Measurements from ENCODE around the gene LCOR. TPM values are rescaled to one million over a fixed set of nuclear protein-coding genes. Genes with fewer than 3 reads are reported as not detected.

The LCOR gene
- total RNA-seq, 4 donors from 2014 or later, result 19.8 to 25.1 (median 21.7) TPM

- H3K27ac ChIP-seq, result peak overlapping the region in 1 of 4 donors; percentile 2
Measured at GRCh38 chr10:96996275-96996965, 164.3 kb downstream of the LCOR start.

GRCh38 chr10:96998329-96998888 lies 166.3 kb downstream of the LCOR start:
- no peak overlapping the region for H3K4me3 ChIP-seq
- no peak overlapping the region for H3K27ac ChIP-seq
- DNase-seq (ENCODE audit: low spot score in 2 of 2), result no peak
- no peak for TF ChIP-seq CTCF (IDR thresholded peaks at IDR 0.05)
- no peak for TF ChIP-seq EP300 (IDR thresholded peaks at IDR 0.05)
- no peak for TF ChIP-seq POLR2A (IDR thresholded peaks at IDR 0.05)
- H3K27me3 ChIP-seq, result no peaks in the 10 kb centered on the region
- no peaks in the 10 kb centered on the region for H3K36me3 ChIP-seq
- no peaks in the 10 kb centered on the region for H3K9me3 ChIP-seq
- peaks cover 0 to 11% (median 0%) of the 10 kb centered on the region in 4 donors for H3K4me1 ChIP-seq
- 79% methylated on average over 14 of the region's 14 CpGs for WGBS, 2 donors

More at GRCh38 chr10:96996275-96996965, 164.3 kb downstream of the LCOR start:
- no peaks in the 10 kb centered on the region for H3K27me3 ChIP-seq
- H3K4me1 ChIP-seq, result peaks cover 0 to 11% (median 1%) of the 10 kb centered on the region in 4 donors
- no peak overlapping the region for H3K4me3 ChIP-seq
- no peaks in the 10 kb centered on the region for H3K36me3 ChIP-seq
- no peaks in the 10 kb centered on the region for H3K9me3 ChIP-seq
- no peak for DNase-seq (ENCODE audit: low spot score in 2 of 2)
- TF ChIP-seq POLR2A (IDR thresholded peaks at IDR 0.05) (no peak), CTCF (IDR thresholded peaks at IDR 0.05) (no peak), EP300 (IDR thresholded peaks at IDR 0.05) (no peak)
- 70 to 78% methylated on average over 6 of the region's 6 CpGs for WGBS, 2 donors

GRCh38 chr10:96999337-96999736 lies 167.2 kb downstream of the LCOR start:
- DNase-seq (ENCODE audit: low spot score in 2 of 2), result no peak
- H3K36me3 ChIP-seq, result no peaks in the 10 kb centered on the region
- no peaks in the 10 kb centered on the region for H3K27me3 ChIP-seq
- WGBS, 2 donors, result 93 to 95% methylated on average over 4 of the region's 4 CpGs
- H3K27ac ChIP-seq, result no peak overlapping the region
- TF ChIP-seq CTCF (IDR thresholded peaks at IDR 0.05) (no peak), EP300 (IDR thresholded peaks at IDR 0.05) (no peak), POLR2A (IDR thresholded peaks at IDR 0.05) (no peak)
- peaks cover 0 to 11% (median 0%) of the 10 kb centered on the region in 4 donors for H3K4me1 ChIP-seq
- no peaks in the 10 kb centered on the region for H3K9me3 ChIP-seq
- H3K4me3 ChIP-seq, result no peak overlapping the region

GRCh38 chr10:96999987-97000386 lies 167.9 kb downstream of the LCOR start:
- WGBS, 2 donors, result 71 to 92% methylated on average over 2 to 3 of the region's 4 CpGs
- H3K27me3 ChIP-seq, result no peaks in the 10 kb centered on the region
- DNase-seq (ENCODE audit: low spot score in 2 of 2), result no peak
- no peak overlapping the region for H3K27ac ChIP-seq
- H3K4me3 ChIP-seq, result no peak overlapping the region
- H3K9me3 ChIP-seq, result no peaks in the 10 kb centered on the region
- TF ChIP-seq POLR2A (IDR thresholded peaks at IDR 0.05) (no peak), EP300 (IDR thresholded peaks at IDR 0.05) (no peak), CTCF (IDR thresholded peaks at IDR 0.05) (no peak)
- H3K4me1 ChIP-seq, result peaks cover 0 to 11% (median 0%) of the 10 kb centered on the region in 4 donors
- H3K36me3 ChIP-seq, result no peaks in the 10 kb centered on the region

GRCh38 chr10:97000487-97001182 lies 168.5 kb downstream of the LCOR start:
- H3K36me3 ChIP-seq, result no peaks in the 10 kb centered on the region
- H3K27ac ChIP-seq, result no peak overlapping the region
- TF ChIP-seq POLR2A (IDR thresholded peaks at IDR 0.05), result no peak
- TF ChIP-seq EP300 (IDR thresholded peaks at IDR 0.05), result no peak
- no peak for TF ChIP-seq CTCF (IDR thresholded peaks at IDR 0.05)
- DNase-seq (ENCODE audit: low spot score in 2 of 2), result no peak
- H3K4me1 ChIP-seq, result peaks cover 0 to 11% (median 0%) of the 10 kb centered on the region in 4 donors
- no peaks in the 10 kb centered on the region for H3K27me3 ChIP-seq
- WGBS, 2 donors, result 86 to 89% methylated on average over 10 to 21 of the region's 25 CpGs
- no peak overlapping the region for H3K4me3 ChIP-seq
- H3K9me3 ChIP-seq, result no peaks in the 10 kb centered on the region
